GM20000 (cell line): ENCODE data around the gene DEPDC5.

Source experiments
- DNase-seq: peaks from one replicate; pipeline ENCODE4 v3.0.0; 2012; ENCODE audit warnings: low spot score
- CTCF ChIP-seq: IDR thresholded peaks from 2 replicates; pipeline ENCODE4 v1.5.1; 2012; ENCODE audit warnings: mild to moderate bottlenecking, control low read depth; ENCODE audit errors: extremely low read depth, missing control alignments

Gene DEPDC5

DNA sequence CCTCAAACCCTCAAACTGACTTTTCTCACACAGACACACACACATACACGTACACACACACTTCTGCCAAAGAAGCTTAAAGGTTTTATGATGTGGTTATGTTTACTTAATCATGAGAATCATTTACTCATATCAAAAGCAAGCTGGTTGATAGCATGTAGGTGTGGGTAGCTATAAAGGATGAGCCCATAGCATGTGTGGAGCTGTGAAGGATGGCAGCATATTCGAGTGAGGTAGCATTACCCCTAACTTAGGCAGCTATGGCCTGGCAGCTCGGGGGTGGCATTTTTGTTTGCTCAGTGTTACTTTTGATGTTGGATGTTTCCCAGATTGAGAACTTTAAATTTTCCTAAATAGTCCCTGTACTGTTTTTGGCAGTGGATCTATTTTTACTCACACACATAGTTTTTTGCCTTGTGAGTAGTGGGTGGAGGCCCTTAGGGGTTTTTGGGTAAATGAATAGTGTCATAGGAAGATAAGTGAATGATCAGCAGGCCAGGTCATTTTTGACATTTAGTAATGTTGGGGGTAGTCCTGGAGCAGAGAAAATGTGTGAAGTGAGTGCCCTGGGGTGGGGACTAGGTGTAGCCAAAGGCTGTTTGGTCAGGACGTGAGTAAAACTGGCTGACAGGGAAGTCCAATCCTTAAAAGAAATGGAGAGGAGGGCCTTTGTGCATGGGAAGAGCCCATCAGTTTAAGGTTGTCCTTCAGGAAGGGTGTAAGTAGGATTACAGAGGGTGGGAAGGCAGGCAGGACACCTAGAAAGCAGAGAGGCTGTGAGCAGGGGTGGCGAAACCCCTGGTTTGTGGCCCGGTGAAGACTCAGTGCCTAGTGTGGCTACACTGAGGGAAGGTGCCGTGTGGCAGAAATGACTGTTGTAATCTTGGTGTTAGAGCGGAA is 197.6 kb downstream of the DEPDC5 start:
- TF ChIP-seq CTCF = no peak
- DNase-seq = no peak

DNA sequence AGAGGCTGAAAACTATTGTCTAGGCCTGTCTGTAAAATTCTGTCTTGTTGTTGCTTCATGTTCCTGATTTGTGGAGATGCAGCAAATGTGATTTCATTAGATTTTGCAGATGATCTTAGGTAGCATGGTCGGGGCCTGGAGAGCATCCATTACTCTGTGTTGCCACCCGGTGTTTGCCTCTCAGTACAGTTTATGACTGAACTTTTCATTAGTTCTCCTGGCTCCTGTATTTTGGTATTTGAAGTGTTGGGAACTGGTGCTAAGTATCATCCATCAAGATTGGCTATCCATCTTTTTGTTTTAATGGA is 198.2 kb downstream of the DEPDC5 start:
- DNase-seq = no peak
- no peak for TF ChIP-seq CTCF

GRCh38 chr22:31952472-31952871 is 198.7 kb downstream of the DEPDC5 start:
- TF ChIP-seq CTCF = no peak
- no peak for DNase-seq

DNA sequence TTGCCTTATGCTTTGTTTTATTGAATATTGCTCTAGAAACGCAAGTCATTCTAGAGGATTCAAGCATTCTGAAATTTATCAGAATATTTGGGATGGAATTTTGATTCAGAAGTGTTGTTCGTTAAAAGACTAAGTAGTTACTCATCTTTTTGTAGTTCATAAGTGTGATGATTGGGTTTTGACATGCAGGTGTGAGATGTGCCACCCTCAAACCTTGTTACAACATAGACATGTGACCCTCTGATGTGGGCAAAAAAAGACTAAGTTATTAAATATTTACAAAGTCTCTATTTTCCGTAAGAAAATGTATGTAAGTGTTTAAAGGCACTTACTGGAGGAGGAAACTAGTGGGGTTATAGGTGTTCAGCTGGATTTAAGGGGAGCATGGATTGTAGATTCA is 199.4 kb downstream of the DEPDC5 start:
- no peak for TF ChIP-seq CTCF
- DNase-seq = no peak

DNA sequence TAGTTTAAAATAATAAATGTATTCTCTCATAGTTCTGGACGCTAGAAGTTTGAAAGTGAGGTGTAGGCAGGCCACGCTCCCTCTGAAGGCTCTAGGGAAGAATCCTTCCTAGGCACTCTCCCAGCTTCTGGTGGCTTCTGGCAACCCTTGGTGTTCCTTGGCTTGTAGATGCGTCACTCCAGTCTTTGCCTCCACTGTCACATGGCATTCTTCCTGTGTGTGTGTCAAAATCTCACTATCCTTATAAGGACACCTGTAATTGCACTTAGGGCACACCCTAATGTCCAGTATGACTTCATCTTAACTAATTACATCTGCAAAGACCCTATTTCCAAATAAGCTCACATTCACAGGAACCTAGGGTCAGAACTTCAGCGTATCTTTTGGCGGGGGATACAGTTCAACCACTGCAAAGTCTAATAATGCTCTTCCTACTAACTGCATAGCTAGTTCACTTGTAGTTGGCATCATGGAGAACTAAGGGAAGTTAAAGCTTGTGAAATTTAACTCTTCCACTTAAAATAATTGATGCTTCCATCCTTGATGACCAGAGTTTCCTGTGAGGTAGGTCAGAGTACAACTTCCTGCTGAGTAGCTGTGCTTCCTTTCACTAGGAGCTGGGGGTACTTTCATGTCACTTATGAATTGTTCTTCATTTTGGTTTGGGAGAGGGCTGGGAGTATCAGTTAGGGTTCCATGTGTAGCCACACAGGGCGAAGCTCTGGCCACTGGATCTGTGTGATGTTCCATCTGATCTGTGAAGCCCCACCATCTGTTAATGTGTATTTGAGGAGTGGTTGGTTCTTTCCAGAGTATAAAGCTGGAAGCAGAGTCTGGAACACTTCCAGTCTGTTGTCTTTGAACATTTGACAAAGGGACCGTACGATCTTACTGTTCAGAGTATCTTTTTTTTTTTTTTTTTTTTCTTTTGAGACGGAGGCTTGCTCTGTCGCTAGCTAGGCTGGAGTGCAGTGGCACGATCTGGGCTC is 201.0 kb downstream of the DEPDC5 start:
- DNase-seq = no peak
- no peak for TF ChIP-seq CTCF

DNA sequence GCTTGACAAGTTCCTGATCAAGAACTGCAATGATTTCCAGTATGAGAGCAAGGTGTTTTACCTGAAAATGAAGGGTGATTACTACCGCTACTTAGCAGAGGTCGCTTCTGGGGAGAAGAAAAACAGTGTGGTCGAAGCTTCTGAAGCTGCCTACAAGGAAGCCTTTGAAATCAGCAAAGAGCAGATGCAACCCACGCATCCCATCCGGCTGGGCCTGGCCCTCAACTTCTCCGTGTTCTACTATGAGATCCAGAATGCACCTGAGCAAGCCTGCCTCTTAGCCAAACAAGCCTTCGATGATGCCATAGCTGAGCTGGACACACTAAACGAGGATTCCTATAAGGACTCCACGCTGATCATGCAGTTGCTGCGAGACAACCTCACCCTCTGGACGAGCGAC is 202.5 kb downstream of the DEPDC5 start:
- no peak for DNase-seq
- no peak for TF ChIP-seq CTCF
